NCI-H526 (cell line): ENCODE measurements around the gene TNS3.
"Not testable (repeated sequence)": the region's sequence is repeated elsewhere in the genome, so short reads cannot be mapped to it uniquely, and the experiment has no call there.

Experiments
- DNase-seq, 2 experiments: peaks; one replicate each; lab custom pipeline; 2025; lab: John Stamatoyannopoulos, UW

The TNS3 gene

DNA sequence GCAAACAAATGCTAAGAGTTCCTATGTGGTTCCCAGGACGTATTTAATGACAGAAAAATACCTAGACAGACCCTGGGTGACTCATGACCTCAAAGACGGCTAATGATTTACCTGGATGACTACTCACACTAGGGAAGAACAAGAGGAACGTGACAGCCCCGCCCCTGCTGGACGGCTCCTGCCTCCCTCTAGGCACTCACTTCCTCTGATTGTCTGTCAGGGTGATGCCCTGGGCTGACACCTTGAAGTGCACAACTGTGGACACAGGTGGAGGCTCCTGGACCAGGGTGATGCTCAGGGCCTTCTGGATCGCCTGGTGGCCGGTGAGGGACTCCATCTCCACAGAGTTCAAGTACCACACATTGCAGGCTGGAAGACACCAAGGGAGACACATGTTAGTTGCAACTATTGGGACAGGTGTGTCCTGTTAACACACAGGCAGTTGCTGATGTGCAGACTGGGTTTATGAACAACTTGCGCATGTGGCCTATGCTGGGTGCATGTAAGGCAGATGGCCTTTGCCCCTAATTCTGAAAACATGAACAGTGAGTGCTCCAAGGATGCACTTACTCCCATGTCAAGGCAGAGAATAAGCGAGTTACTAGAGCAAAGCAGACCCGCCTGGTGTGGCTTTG lies 298.3 kb downstream of the TNS3 start:
- DNase-seq: no peak

DNA sequence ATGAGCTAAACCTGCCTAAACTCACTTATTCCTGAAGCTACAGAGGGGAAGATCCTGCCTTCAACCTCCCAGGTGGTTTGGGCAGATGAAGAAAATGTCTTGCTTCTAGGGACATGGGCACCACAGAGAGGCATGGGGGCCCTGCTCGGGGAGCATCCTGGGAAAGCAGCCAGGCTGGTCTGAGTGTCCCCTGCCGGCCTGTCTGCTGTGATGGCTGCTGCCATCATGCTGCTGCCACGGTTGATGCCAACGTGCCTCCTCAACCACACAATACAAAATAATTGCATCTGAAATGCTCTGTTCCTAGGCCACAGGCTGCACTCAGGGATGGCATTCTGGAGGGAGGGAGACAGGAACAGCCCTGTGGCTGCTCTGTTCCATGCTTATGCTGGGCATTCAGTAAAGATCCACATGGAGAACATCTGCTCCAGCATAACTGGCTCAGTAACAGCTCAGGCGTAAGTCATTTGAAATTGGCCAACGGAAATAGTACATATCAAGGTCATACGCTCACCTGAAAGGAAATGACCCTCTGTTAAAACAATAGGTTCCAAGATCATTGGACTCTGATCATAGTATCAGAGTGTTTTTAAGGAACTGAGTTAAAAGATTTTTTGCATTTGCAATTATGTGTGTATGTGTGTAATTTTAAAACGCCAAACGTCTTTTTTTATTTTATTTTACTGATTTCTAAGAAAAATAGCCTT lies 299.0 kb downstream of the TNS3 start:
- DNase-seq: no peak

DNA sequence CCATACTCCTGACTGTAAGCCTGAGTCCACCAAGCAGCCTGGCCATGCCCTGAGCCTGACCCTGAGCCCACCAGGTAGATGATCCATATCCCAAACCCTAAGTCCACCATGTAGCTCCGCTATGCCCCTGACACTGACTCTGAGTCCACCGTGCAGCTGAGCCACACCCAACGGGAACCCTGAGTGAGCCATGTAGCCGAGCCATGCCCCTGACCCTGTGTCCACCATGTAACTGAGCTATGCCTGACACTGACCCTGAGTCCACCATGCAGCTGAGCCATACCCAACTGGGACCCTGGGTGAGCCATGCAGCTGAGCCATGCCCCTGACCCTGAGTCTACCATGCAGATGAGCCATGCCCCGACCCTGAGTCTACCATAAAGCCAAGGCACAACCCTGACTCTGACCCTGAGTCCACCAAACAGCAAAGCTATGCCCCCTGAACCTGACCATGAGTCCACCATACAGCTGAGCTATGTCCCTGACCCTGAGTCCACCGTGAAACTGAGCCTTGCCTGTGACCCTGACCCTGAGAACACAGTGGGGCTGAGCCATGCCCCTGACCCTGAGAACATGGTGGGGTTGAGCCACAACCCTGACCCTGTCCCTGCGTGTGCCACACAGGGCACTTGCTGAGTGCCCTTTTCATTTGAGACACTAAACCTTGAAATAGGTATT lies 299.8 kb downstream of the TNS3 start:
- no peak for DNase-seq

DNA sequence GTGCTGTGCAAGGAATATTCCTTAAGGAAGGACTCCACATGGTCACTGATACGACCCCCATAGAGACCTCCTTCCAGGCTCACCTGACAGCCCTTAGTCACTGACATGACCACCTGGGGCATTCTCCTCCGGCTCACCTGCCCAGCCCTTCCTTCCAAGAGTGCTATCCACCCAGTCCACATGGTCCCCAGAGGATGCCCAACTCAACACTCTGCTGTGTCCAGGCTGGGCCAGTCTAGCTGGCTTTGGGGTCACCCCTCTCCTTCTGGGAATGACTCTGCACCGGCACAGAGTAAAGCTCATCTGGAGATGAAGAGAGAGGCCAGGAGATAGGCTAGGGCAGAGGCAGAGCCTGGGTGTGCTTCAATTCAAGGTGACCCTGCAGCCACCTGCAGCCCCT lies 300.8 kb downstream of the TNS3 start:
- no peak for DNase-seq

DNA sequence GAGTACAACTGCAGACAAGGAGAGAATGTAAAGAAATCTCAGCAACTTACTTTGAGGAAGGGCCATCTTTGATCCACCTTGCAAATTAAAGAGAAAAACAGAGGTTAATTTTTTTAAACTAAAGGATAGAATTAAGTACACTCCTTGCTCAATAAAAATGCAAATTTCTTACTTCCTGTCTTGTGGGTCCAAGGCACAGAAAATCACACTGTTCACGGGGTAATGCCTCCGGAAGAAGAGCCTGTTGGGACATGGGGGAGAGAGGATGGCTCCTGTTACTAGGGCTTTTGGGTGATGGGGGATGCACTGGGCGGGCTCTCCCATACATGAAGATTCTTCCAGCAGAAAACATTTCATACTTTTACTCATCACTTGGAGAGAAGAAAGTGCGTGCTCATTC lies 301.8 kb downstream of the TNS3 start:
- no peak for DNase-seq

DNA sequence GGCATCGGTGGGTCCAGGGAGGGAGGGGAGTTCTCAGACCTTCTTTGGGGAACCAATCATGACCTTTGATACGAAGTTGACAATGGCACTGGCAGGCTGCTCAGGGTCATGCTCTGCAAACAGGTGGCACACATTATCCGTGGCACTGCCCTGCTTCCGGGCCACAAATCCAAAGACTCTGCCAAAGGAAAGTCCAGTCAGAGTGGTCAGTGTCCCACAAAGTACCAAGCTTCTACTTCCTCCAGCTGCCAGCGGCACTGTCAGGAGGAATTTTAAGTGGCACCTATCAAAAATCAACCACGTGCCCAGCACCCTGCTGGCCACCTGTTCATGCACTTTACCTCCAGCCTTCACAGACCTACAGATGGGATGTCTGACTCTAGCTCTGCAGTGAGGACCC lies 303.9 kb downstream of the TNS3 start:
- no peak for DNase-seq

DNA sequence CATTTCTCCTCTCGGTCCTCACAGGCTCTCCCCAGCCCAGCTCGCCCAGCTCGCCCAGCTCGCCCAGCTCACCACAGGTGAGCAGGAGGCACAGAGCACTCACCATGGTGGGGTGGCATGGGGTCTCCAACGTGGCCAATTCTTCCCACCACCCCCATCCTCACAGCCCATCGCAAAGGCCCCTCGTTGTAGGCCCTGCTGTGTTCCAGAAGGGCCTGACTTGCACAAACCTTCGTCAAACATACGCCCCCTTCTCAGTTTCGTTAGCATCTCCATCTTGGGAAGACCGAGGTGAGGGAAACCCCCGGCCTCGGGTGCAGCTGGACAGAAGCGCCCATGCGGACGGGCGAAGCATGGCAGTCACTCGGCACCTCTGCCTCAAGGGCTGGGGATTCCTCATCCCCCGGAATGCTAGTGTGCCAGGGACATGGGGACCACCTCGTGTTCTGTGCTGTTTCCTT lies 304.6 kb downstream of the TNS3 start:
- DNase-seq: no peak

DNA sequence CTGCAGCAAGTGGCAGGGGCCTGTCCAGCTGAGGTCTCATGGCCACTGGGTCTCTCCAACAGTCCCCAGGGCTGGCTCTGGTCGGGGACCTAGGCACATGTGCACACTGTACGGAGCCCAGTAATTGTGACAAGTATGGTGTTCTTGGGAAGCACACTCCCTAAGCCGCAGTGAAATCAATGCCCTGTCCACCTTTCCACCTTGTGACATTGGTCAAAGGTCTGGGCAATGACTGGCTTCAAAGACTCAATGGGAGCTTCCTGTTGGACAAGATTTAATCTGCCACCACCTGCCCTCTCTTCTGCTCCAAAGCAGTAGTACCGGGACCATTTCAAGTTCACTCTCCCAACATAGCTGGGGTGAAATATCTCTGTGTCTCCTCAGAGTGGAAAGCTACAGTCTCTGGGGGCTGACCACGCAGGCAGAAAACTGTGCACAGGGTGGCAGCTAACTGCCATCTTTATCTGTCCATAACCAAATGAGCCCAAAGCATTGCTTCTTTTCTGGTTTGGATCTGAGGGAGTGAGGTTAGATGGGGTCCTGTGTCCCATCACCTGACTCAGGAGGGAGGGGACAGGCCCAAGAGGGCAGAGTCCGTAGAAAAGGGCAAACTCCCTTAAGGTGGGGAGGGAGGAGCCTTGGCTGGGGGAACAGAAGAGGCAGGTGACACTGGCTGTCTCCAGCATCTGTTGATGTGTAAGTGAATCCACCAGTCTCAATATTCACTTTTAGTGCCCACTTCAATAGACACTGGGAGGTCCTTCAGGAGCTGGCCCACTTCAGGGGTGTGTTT lies 307.7 kb downstream of the TNS3 start:
- DNase-seq: no peak

DNA sequence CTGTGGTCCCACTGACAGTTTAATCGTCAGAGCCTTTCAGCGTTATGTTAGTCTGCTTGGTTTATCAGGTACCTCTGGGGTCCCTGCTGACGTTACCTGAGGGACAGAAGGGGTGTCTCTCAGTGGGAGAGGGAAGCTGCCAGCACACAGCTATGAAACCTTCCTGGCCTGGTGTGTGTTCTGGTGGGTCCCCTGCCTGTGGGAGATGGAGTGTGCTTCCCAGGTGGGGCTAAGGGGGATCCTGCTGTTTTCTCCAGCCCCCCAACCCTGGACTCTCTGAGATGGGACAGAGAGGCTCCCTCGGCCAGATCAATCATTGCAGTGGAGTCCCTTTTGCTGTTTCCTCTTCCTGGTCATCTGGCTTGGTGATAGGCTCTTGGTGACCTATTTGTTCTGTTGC lies 308.8 kb downstream of the TNS3 start:
- DNase-seq: no peak

DNA sequence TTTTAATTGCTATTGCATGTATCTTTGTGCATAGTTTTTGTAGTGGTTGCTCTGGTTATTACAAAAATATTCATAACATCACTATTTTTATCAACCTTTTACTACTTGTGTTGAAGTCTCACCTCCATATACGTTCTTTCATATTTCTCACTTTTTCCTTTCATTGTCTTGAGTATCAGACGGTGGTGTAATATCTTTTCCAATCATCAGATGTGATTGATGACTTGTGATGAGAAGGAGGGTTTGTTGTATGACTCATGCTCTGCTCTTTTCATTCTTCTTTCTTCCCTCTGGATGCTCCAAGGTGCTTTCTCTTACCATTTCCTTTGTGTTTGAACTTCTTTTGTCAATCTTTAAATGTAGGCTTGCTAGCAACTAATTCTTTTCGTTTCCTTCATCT lies 310.2 kb downstream of the TNS3 start:
- DNase-seq: no peak

DNA sequence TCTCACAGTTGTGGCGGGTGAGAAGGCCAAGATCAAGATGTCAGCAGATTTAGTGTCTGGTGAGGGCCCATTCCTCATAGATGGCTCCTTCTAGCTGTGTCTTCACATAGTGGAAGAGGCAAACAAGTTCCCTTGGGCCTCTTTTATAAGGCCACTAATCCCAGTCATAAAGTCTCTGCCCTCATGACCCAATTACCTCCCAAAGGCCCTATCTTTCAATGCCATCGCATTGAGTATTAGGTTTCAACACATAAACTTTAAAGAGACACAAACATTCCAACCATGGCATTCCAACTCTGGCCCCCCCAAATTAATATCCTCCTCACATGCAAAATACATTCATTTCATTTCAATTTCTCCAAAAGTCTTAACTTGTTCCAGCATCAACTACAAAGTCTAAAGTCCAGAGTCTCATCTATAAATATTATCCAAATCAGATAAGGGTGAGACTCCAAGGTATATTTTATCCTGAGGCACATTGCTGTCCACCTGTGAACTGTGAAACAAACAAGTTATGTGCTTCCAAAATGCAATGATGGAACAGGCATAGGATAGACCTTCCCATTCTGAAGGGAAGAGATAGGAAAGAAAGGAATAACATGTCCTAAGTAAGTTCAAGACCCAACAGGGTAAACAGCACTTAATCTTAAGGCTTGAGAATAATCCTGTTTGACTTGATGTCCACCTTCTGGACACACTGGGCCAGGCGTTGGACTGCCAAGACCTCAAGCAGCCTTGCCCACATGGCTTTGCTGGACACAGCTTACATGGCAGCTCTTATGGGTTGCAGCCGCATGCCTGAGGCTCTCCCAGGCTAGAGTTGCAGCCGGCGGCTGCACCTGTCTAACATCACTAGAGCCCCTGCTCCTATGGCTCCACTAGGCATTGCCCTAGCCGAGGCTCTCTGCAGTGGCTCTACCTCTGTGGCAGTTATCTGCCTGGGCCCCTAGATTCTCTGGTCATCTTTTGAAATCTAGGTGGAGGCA lies 312.8 kb downstream of the TNS3 start:
- no peak for DNase-seq

DNA sequence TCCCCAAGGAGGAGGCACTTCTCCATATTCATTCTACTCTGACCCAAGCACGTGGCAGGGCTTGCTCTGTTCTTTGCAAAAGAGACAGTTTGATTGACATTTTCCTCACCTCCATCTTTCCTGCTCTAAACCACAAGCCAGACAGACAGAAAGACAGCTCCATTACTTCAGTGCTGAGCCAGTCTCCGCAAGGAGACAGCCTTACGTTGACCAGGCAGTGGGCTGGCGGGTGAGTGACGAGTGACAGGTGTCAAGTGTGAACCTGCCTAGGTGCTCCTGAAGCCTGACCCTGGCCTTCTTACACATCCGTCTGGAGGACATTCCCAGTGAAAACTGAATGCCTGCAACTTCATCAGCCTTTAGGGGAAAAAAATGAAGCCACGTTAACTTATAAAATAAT lies 314.6 kb downstream of the TNS3 start:
- DNase-seq: no peak

DNA sequence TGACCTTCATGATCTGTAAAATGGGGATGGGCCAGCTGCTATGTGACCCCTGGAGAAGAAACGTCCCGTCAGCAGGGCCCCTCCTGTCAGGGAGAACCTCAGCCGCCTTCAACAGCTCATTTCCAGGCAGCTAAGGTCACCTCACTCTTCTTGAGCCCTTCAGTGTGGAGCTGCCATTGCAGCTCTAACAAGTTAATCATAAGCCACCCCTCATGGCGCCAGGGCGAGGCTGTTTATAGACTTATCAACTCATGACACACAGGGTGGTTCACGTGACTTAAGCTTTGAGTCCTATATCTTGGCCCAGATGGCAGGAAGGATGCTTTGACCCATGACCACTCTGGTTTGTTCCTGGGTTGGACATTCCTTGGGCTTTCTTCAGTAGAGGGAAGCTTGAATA lies 315.1 kb downstream of the TNS3 start:
- no peak for DNase-seq

DNA sequence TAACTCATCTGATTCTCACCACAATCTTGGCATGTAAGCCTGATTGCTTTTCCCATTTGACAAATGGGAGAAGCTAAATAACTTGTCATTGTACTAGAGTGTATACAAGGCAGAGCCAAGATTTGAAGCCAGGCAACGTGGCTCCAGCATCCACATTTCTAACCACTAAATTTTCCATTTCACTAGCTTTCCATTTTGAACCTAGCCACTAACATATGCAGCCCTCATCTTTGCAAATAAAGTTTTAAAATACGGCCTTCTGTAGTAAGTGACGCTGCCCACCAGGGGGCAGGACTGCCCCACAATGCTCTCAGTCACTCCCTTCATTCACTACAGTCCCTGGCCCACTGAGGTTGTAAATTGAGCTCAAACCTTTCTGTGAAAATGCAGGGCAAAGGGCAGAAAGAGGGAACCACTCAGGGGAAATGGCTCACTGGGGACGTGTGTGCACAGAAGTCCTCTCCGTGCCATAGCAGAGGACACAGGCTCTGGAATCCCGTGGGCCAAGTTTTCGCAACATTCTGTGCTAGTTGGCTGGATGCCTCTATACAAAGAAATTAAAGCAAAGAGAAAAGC lies 315.7 kb downstream of the TNS3 start:
- DNase-seq: peak; percentile 47 to 63

DNA sequence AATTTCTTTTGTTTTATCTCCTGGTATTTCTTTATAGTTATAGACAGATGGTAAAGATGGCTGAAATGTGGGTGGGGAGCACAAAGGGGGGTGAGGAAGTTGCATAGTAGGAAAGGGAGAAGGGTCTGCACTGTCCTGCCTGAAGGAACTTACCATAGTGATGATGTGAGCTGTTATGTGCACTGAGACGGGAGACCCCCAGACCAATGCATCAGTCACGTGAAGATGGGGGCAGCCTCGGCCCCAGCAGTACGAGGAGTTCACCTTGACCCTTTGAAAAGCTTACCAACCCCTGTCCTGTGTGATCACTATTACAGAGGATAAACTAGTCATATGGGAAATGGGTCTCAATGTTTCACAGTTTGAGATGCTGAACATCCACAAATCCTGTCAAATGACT lies 316.3 kb downstream of the TNS3 start:
- no peak for DNase-seq

DNA sequence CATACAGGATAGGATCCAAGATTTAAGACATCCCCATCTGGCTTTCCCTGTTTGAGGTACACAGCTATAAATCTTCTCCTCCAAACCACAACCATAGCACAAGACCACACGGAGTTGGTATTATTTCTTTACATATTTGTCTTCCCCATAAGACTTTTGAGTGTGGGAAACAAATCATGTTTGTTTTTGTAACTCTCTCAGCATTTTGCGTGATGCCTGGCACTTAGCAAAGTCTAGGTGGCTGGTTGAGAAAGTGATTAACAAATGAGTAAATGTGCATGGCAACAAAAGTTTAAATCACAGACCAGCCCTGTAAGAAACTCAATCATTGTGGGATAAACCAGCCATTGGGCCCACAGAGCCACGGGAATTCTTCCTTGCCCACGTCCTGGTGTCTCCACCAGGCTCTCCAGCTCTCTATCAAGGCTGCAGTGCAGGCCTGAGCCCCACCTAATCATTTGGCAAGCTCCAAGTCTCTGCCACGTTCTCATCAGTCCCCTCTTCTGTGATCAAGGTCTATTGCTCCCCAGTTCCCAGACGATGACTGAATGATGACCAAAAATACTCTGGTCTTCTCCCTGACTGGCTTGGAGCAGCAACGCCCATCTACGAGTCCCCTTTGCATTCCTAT lies 317.8 kb downstream of the TNS3 start:
- DNase-seq: no peak

DNA sequence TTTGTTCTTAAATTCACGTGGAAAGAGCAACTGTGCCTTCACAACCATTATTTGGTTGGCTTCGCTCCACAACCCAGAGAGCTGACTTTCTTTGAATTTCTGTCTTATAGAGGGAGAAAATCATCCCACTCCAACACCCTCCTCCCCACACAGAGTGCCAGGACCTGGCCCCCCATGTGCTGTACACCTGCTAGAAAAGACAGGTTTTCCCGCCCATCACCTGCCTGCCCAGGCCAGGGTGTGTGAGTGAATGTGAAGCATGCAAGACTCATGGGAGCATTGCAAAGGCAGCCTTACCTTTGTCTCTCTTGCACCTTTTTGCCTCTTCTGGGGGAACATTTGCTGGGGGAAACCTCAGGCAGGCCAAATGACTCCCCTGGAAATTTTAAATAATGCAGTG lies 319.0 kb downstream of the TNS3 start:
- DNase-seq: no peak

DNA sequence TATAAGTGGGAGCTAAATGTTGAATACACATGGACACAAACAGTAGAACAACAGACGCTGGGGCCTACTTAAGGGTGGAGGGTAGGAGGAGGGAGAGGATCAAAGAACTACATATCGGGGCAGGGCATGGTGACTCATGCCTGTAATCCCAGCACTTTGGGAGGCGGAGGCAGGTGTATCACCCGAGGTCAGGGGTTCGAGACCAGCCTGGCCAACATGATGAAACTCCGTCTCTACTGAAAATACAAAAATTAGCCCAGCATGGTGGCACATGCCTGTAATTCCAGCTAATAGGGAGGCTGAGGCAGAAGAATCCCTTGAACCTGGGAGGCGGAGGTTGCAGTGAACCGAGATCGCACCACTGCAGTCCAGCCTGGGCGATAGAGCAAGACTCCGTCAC lies 319.8 kb downstream of the TNS3 start:
- not testable (repeated sequence) for DNase-seq

DNA sequence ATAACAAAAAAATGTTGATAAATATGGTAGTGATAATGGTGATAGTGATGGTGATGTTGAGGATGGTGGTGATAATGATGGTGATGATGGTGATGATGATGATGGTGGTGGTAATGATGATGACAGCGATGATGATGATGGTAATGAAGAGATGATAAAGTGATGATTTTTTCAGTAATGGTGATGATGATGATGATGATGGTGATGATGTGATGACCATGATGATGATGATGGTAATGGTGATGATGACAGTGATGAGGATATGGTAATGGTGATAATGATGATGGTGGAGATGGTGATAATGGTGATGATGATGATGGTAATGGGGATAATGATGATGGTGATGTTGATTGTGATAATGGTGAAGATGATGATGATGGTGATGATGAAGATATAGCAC lies 321.6 kb downstream of the TNS3 start:
- DNase-seq: no peak

DNA sequence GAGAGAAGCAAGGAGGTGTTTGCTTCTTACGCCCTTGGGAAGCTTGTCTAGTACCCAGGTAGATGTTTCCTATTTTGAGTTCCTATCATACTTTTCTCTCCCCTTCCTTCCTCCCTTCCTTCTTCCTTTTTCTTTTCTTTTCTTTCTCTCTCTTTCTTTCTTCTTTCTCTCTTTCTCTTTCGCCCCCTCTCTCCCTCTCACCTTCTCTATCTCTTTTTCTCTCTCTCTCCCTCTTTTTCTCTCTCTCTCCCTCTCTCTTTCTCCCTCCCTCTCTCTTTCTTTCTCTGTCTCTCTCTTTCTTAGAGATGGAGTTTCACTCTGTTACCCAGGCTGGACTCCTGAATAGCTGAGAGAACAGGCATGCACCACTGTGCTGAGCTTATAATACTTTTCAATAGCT lies 322.2 kb downstream of the TNS3 start:
- no peak for DNase-seq

DNA sequence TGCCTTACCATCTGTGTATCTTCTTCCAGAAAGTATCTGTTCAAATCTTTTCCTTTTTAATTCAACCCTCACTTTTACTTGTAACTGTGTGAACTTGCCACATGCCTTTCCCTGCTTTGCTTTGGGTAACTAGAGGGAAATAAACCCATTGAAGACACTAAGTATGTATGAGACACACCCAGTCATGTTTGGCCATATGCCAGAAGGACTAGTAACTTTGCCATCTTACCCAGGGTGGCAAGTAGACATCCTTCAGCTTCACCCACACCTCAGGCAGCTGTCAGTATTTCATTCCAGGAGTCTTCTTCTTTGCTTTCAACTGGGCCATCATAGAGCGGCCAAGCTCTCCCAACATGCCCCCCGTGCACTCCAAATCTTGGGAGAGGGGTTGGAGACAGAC lies 323.1 kb downstream of the TNS3 start:
- DNase-seq: no peak
